Activated CD4-positive, alpha-beta T cell treated with anti-CD3 and anti-CD28 coated beads, Interleukin-10, Interleukin-2, amounts not matched to agents 100 ng/mL and 50 ng/mL, durations not matched to agents 16 hours and 8 hours (primary cell): ENCODE results near the gene EPHB2.
A peak's percentile ranks its signal among the peaks of the same experiment; 100 is the strongest.

Experiments
- DNase-seq: peaks from one replicate; pipeline ENCODE4 v3.0.0-alpha.2; 2020

Gene EPHB2

DNA sequence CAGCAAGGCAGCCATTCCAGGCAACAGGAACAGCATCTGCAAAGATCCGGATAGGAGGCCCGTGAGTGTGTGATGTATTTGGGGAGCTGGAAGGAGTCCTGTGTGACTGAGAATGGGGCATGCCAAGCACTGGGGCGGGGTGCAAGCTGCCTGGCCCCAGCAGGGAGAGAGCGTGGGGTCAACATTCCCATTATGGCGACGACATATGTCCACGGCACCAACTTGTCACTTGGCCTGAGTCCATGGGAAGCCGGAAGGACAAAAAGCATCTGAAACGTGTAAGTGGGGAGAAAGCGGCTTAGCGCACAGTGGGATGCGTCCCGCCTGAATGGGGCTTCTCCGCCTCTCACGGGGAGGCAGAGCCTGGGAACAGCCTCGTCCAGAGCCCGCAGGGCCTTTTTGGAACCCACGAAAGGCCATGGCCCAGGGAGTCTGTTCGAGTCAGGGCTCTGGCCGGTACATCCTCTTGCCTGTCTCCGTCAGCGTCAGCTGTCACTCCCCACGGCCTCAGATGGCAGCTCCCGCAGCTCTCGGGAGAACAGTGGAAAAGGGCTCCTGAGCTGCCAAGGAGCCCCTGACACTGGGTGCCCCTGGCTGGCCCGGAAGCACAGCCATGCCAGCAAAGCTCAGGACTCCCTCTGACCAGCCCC is 12.4 kb downstream of the EPHB2 start:
- DNase-seq: no peak

DNA sequence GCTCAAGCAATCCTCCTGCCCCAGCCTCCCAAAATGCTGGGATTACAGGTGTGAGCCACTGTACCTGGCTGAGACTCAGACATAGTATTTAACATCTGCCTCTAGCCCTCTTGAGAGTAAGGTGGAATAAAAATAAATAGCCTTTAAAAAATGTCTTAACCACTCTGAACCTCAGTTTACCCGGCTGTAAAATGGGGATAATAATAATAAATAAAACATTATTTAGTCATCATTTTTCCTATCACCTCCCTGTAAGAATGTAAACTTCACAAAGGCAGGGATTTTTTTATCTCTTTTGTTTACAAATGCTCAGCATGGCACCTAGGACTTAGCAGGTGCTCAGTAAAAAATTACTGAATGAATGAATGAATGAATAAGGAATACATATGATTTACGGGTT is 17.2 kb downstream of the EPHB2 start:
- DNase-seq: no peak

DNA sequence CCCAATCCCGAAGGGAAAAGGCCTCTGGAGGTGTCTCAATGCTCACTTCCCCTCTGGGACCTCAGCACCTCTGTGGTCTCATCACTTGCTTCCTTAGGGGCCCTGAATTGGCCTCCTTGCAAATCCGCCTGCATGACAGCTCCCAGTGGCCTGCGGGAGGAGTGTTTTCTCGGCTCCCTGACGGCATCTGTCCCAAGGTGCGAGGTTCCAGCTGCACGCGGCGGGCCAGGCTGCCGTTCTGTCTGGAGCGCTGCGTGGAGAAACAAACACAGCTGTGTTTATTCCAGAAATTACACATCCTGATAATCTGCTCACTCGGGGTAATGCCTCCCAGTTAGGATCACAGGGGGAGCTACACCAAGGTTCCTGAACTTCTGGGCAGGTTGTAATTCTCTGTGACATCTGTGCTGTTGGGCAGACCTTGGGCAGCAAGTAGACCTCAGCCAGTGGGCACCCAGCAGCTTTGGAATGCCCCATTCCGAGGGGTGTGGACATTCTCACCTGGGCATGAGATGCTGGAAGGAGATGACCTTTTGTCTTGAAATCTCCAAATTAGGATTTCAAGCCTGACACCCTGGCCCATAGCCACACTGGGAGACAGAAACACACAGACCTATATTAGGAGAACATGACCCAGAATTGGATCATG is 18.2 kb downstream of the EPHB2 start:
- DNase-seq: no peak

DNA sequence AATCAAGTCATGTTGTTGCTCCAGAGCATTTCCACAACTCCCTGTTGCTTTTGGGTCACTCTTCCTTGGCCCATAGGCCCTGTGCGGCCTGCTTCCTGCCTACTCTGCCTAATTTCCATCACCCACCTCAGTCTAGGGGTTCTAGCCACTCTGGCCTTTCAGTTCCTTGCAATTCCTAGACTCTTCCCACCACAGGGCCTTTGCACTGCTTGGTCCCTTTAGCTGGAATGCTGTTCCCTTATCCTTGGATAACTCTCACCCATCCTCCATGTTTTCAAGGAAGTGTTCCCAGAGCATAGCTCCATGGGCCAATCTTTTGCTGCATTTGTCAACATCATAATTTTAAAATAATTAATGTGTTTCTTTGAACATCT is 18.7 kb downstream of the EPHB2 start:
- no peak for DNase-seq

- DNase-seq: no peak
Measured at GRCh38 chr1:22729912-22730311, 19.3 kb downstream of the EPHB2 start.

GRCh38 chr1:22731924-22732720 is 21.5 kb downstream of the EPHB2 start:
- no peak for DNase-seq

DNA sequence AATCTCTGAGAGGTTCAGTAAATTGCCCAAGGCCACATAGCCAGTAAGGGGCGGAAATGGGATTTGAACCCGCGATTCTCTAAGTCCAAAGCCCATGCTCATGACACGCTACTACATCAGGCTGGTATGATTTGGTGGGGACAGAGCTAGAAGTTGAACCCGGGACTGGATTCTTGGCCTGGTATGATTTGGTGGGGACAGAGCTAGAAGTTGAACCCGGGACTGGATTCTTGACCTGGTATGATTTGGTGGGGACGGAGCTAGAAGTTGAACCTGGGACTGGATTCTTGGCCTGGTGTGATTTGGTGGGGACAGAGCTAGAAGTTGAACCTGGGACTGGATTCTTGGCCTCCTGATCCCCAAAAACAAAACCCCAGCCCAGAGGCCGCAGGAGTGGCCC is 23.0 kb downstream of the EPHB2 start:
- DNase-seq: no peak

- DNase-seq: no peak
Measured at GRCh38 chr1:22736501-22737080, 26.0 kb downstream of the EPHB2 start.

- no peak for DNase-seq
Measured at GRCh38 chr1:22737374-22738068, 26.9 kb downstream of the EPHB2 start.

DNA sequence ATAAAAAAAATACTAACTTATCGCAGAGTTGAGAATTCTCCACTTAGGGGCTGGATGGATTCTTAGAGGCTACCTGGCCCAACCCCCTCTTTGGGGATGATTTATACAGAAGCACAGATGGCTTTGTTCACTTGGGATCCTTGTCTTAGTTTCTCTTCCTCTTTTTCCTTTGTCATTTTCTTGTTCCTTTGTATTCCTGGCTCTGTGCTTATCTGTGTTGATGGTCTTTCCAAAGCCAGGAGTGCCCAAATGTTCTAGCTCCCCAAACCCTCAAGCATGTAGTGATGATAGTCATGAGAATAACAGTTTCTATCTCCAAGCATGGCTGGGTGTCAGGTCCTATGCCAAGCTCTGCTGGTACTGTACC is 27.4 kb downstream of the EPHB2 start:
- DNase-seq: no peak

DNA sequence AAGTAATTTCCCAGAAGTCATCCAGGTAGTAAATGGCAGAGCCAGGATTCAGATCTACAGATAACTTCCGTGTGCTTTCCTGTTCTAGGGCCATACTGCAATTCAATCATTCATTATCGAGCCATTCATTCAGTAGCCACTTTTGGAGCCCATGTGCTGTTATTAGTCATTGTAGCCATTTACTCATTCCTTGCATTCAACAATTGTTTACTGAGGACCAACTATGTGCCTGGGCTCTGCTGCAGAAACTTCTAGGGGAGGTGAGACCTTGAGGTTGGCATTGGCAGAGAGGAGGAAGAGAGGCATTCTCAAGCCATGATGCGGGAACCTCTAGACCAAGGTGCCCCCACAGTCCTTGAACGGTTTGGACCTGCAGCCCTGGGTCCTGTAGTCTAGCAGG is 27.9 kb downstream of the EPHB2 start:
- no peak for DNase-seq

DNA sequence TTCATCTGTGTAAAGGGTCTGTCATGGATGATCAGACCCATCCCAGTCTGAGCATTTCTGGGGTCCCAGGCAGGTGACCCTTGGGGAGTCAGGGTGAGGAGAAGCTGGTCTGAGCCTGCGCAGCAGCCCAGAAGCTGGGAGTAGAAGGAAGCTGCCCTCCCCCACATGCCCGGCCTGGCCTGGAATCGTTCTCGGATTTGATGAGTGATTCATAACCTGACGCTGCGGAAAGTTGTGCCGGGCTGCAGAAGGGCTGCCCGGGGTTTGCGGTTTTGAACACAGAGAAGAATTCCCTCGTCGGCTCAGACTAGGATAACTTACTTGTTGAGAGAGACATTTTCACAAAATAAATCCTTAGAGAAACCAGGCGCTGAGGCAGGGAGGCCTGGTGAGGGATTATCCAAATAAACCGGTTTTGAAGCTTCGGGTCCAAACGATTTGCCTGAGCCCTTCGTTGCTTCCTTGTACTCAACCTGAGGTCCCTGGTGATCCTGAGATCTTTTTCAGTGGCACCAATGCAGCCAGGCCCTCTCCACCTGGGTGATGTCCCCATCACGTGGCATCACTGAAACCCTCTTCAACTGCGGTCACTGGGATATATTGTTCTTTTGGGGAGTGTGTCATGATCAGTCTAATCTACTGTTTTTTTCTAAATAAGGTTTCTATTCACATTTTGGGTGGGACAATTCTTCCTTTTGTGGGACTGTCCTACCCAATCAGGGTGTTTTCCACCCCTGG is 29.2 kb downstream of the EPHB2 start:
- DNase-seq: no peak

DNA sequence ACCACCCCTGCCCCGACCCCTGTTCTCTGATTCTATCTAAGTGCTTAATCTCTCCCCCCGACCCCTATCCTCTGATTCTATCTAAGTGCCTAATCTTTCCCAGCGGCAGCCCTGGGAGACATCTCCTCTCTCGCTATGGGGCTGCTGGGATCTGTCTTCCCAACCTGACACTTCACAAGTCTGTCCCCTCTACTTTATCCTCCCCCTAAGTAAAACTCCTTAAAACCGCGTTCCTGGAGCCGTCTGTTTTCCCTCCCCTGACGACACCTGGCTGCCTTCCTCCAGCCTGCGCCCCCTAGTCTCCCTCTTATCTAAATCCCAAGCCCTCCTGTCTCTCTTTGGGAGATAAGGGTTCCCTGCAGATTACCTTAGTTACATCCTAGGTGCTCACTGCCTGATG is 30.5 kb downstream of the EPHB2 start:
- DNase-seq: no peak

DNA sequence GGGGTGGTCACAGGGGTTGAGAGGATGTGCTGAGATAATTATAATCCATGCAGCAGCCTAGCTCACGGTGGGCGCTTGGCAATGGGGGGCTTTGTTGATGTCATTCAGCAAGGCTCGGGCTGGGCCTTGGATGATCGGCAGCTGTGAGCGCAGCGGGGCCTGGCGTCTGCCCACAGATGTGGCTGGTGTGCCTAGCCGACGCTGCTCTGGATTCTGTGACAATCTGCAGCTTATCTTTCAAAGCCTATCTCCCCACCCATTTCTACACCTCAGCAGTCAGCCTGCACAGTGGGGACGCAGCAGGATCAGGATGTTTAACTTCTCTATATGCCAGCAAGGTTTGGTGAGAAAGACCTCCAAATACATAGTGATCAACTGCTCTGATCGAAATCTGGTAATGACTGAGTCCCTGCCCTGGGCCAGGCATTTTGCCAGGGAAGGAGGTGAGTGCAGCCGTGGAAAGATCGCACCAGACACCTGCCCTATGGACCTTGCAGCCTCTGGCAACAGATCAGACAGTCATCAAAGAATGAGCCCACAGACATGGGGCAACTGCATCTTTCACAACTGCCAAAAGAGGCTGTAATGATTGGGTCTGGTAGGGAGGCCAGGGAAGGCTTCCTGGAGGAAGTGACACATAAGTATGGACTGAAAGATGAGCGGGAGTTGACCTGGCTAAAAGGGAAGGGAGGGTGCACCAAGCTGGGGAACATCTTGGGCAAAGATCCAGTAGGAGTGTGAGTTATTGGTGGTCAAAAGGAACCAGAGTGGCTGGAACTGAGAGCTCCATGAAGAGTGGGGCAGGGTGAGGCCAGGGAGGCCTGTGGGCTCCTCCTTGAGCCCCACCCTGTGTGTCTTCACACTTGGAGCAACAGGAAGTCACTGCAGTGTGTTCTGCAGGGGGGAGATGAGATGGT is 35.3 kb downstream of the EPHB2 start:
- no peak for DNase-seq

GRCh38 chr1:22747021-22747734 is 36.5 kb downstream of the EPHB2 start:
- no peak for DNase-seq

GRCh38 chr1:22747735-22748073 is 37.1 kb downstream of the EPHB2 start:
- no peak for DNase-seq

GRCh38 chr1:22749503-22749902 is 38.9 kb downstream of the EPHB2 start:
- no peak for DNase-seq

GRCh38 chr1:22749919-22750684 is 39.5 kb downstream of the EPHB2 start:
- peak; percentile 61 for DNase-seq

DNA sequence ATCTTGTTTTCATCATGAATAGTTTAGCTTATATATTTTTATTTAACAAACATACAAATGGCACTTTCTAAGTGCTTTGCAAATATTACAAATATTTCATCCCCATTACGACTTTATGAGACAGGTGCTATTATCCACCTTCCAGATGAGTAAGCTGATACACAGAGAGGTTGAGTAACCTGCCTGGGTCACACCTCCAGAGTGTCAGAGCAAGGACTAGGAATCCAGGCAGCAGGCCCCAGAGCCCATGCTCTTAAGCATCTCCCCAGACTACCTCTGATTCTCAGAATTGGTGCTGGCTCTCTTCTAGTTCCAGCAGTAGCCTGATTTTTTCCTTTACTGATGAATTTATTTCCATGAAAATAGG is 40.0 kb downstream of the EPHB2 start:
- DNase-seq: no peak

DNA sequence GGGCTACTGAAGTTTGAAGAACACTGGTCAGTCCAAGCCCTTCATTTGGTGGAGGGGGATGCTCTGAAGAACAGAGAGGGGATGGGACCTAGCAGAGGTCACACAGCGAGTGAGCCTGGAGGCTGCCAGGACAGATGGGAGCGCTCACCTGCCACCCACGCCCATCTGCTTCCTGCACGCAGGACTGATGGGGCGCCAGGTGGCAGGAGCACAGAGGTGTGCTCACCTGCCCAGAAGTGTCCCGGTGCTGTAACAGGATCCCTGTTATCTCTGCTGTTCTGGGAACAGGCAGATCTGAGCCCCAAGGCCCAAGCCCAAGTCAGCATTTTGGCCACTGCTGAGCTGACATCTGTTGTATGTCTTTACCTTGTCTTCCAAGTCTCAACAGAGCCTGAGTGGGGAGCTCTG is 40.5 kb downstream of the EPHB2 start:
- no peak for DNase-seq
